NCI-H446 treated with DMSO at 0.1 percent for 48 hours (cell line): ENCODE measurements around the gene GPR52.
"Not testable (repeated sequence)": the region's sequence is repeated elsewhere in the genome, so short reads cannot be mapped to it uniquely, and the experiment has no call there.

ENCODE experiments used
- DNase-seq: peaks from one replicate; lab custom pipeline; 2025; lab: John Stamatoyannopoulos, UW

The GPR52 gene, protein sequence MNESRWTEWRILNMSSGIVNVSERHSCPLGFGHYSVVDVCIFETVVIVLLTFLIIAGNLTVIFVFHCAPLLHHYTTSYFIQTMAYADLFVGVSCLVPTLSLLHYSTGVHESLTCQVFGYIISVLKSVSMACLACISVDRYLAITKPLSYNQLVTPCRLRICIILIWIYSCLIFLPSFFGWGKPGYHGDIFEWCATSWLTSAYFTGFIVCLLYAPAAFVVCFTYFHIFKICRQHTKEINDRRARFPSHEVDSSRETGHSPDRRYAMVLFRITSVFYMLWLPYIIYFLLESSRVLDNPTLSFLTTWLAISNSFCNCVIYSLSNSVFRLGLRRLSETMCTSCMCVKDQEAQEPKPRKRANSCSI

DNA sequence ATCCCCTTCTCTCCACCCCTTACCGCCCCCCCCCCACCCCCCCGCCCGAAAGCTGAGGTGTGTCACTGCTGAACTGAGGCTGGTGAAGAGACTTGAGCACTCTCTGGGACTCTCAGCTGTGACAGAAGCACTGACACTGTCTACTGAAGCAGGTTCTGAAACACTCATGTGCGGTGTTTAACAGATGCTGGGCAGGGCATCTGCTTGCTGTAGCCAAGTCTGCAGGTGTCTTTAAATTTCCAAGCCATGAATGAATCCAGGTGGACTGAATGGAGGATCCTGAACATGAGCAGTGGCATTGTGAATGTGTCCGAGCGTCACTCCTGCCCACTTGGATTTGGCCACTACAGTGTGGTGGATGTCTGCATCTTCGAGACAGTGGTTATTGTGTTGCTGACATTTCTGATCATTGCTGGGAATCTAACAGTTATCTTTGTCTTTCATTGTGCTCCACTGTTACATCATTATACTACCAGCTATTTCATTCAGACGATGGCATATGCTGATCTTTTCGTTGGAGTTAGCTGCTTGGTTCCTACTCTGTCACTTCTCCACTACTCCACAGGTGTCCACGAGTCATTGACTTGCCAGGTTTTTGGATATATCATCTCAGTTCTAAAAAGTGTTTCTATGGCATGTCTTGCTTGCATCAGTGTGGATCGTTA, at the start of gene GPR52:
GPR52 (plus strand) TSS at position 99 of the 665 bp plus-strand sequence; CDS start at position 247, 148 bp downstream.
- DNase-seq = no peak

DNA sequence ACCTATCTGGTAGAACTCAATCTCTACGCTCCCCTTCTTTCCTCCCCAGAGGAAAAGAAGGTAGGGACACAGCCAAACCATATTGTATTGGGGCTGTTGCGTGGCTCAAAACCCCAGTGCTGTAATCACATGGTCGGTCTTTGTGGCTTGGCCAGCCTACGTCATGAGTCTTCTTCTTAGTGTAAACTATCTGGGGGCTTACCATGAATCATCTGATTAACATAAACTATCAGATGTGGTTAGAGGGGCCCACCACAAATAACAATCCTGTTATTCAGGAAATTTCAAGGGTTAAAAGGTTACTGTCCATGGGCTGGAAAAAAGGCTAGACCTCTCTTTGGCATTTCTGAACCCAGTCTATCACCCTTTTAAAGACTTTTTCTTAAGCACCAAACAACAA, 49.5 kb upstream of the GPR52 start:
- no peak for DNase-seq

DNA sequence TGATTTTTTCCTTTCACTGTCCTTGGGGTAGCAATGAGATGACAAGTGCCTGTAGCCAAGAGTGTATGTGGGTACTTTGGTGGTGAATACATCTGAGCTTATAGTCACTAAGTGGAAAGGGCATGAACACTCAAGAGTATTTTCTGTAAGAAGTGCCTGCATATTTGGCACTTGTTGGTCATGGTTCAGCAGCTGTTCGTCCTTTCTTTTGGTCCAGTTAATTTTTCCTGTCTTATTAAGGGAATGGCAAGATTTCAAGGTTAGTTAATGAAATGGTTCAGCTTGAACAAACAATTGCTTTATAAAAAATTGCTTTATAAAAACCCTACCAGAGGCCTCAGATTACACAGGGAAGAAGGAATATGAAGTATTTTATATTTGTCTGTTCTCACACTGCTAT, 48.6 kb upstream of the GPR52 start:
- peak; percentile 39 for DNase-seq

DNA sequence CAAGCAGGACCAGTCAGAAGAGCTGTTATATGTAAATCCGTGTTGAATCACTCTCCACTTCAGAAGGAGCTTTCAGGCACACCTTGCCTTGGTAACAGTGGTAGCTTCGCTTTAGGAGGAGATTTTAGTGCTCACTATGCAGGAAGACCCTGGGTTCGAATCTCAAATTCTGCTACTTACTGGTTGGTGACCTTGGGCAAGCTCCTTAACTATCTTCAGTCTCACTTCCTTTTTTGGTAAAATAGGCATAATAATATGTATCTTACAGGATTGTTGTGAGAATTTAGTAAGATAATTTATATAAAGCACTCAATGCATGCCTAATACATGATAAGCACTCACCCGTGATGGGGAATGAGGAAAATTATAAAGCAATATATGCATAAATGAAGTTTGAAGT, 46.7 kb upstream of the GPR52 start:
- DNase-seq = no peak

DNA sequence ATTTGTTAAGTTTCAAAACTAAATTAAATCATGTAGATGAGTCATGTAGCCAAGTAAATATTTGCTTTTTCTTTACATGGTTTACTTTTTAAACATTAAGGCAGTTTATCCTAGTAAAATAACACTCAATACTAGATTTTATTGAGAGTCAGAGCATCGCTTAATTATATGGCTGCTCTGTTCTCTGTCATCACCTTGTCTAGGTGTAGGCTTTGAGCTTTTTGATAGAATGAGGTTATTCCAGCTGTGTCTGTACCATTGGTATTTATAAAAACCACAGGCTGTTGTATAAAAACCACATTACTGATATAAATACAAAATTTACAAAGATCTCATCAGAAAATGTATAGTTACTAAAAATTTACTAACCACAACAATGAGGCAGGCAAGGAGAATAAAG, 42.5 kb upstream of the GPR52 start:
- no peak for DNase-seq

DNA sequence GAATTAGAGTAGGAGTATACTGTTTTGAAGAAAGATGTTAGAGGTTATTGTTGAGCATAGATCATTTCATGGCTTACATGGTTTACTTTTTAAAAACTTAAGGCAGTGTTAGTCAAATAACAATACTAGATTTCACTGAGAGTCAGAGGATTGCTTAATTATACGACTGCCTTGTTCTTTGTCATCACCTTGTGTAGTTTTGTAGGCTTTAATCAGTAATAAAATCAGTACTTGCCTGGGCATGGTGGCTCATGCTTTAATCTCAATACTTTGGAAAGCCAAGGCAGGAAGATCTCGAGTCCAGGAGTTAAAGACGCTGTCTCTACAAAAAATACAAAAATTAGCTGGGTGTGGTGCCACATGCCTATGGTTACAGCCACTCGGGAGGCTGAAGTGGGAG, 41.3 kb upstream of the GPR52 start:
- no peak for DNase-seq

DNA sequence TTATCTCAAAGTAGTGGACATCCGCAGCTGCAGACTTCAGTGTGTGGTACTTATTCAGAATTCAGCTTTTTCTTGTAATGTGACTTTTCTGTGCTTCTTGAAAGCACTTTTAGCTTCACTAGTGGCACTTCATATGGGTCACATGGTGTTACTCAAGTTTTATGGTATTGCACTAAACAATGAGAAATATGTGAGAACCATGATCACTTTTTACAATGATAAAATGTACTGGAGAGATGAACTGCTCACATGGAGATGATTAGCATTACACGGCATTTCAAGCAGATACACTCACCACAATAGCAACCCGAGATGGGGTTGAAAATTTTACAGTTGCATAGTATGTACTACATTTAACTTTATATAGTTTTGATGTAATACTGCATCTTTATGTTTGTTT, 40.1 kb upstream of the GPR52 start:
- DNase-seq = no peak

DNA sequence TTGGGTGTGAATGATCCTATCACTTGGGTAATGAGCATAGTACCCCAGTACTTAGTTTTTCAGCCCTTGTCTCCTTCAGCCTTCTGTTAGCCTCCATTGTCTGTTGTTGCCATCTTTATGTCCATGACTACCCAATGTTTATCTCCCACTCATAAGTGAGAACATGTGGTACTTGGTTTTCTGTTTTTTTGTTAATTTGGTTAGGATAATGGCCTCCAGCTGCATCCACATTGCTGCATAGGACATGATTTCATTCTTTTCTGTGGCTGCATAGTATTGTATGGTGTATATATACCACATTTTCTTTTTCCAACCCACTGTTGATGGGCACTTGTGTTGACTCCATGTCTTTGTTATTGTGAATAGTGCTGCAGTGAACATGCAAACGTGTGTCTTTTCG, 39.6 kb upstream of the GPR52 start:
- DNase-seq = no peak

DNA sequence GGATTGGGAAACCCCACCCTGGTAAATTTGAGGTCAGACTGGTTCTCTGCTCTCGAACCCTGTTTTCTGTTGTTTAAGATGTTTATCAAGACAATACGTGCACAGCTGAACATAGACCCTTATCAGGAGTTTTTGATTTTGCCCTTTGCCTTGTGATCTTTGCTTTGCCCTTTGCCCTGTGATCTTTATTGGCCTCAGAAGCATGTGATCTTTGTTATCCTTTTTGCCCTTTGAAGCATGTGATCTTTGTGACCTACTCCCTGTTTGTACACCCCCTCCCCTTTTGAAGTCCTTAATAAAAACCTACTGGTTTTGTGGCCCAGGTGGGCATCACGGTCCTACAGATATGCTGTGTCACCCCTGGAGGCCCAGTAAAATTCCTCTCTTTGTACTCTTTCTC, 38.0 kb upstream of the GPR52 start:
- not testable (repeated sequence) for DNase-seq

DNA sequence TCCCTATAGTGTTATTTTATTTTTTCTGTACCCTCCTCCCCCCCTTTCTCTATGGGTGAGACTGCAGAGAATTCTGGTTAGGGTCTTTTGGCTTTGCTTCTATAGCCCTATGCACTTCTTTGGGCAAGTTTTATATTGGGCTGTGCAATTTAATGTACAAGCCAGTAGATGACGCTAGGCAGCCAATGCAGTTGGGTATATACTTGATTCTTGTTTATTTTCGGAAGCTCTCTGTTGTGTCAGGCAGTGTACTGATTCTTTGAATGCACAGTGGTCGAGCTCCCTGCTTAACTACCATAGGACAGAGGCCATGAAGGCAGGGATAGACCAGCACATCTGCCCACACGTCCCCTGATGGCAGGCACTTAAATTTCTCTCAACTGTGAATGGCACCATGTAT, 34.1 kb upstream of the GPR52 start:
- DNase-seq = no peak

DNA sequence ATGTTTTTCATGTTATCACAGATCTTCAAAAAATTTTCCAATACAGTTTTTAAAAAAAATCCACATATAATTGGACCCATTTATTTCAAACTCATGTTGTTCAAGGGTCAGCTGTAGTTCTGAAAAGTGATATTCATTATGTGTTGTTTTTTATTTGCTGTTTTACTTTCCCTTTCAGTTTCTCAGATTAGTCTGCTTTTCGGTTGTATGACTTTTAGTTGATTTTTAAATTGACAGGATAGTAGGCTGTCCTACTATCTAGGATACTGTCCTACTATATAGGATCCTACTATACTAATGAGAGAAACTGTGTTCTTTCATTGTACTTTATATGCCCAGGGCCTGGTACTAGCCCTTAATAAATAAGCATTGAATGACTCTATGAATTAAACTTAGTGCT, 33.6 kb upstream of the GPR52 start:
- DNase-seq = no peak

DNA sequence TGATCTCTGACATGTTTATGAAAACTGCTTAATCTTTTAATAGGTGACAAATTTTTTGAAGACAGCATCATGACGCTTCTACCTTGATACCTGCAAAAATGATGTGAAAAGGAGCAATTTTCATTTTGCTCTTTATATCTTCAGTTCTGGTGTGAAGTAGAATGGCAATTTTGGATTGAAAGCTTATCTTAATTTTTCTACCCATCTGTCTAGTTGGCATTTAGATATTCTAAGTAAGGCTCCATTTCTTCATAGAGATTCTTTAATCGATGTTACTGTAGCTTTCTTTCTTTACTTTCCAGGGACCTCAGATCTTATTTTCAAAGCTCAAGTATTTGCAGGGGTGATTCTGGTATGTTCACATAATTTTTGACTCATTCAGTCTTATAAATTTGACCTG, 32.3 kb upstream of the GPR52 start:
- DNase-seq = no peak

DNA sequence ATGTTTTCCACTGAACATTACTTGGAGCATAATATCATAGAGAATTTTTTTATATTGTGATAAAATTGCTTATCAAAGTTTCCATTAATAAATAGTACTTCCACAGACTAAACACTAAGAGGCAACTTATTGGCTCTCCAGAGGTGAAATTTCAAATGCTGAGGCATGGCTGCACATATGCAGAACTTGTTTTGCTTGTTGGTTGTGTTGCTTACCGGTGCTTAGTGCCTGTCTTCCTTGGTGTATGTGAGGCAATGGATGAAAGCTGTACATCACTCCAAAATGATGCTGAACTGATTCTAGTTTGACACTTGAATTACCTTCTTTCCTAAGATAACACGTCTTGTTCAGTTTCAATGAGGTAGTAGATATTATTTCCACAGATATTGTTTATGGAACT, 29.8 kb upstream of the GPR52 start:
- DNase-seq = no peak

DNA sequence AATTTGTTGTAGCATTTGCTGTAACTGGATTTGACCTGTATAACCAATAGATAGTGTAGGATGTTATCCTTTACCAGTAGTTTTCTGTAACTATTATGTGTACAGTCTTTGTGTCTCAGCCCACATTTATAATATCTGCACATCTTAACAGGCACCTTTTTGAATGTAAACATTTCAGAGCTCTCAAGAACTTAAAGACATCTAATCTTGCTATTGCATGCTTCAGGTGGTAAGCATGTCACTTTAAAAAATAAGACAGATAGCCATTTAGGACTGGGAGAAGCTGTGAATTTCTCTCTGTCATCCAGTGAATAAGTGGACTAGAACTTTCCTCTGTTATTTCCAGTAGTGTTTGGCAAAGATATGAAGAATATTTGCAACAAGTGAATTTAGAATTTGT, 22.6 kb upstream of the GPR52 start:
- DNase-seq = no peak

DNA sequence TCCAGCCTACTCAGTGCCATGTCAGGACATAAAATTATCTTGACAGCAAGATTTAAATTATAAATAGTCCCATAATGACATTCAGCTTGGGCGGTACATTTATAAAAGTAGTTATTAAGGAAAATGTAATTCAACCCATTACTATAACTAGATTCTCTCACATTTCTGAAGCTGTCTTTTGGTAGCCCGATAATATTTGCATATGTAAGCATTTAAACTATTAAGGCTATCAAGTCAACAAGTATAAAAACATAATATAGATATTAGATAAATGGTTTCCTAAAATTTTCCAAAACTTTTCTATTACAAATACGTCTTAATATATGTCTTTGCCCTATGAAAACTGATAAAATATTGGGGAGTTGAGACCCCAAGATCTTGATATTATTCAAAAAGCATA, 21.6 kb upstream of the GPR52 start:
- DNase-seq = no peak

DNA sequence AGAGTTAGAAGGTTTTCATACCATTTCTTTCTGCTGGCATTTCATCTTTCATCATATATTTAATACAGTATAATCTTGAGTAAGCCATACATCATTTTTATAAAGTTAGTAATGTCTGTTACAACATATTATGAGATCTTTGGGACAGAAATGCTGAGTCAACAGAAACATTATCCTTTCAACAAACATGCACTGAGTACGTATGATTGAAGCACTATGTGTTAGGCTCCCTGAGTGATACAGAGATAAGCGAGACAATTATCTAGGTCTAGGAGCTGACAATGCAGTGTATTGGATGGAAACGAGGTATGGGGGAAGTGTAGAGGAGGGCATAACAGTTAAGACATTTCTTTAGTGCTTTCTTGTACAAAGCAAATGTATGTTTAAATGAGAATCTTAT, 19.7 kb upstream of the GPR52 start:
- no peak for DNase-seq

DNA sequence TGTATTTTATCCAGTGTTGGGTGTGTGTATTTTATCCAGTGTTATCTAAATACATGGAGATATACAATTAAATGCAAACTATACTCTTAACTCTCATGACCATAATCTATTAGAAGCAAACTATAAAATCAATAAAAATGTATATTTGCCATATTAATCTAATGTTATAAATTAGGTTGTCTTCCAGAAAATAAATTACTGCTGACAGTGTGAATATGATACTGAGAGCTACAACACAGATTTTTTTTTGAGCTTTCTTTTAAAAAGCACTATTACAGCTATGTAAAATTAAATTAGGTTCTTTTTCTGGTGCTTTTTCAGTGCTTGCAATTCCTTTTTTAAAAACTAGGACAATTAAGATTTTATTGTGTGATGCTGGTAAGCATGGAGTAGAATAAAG, 19.0 kb upstream of the GPR52 start:
- no peak for DNase-seq

DNA sequence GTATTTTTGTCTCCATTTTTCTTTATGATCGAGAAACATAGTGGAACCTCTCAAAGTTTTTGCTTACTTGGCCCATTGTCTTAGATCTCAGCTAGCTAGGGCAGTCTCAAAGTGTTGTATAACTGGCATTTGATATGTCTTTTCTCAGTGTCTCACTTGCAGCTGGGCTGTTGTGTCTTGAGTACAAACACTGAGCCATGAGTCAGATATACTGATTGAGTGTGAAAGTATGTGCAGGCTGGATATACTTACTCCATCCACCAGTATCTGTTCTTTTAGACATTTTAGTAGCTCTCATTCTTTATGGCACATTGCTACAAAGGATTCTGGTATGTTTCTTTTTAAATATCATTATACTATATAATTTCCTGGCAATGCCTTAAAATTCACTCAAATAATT, 14.3 kb upstream of the GPR52 start:
- DNase-seq = no peak

DNA sequence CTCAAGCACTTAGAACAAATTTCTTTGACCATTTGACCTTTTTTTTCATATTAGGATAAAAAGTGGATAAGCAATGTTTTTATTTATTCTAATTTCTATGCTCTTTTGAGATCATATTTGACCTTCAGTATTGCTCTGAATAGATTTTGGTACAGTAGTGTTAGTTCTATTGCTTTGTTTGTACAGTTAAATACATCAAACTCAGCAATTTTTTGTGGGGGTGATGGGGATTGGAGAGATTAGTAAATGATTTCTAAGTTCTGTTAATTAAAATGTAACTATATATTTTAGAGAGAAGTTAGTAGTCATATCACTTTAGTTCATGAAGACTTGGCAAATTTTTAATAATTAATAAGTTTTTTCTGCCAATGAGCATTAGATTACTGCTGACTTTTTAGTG, 2.4 kb upstream of the GPR52 start:
- DNase-seq = no peak

DNA sequence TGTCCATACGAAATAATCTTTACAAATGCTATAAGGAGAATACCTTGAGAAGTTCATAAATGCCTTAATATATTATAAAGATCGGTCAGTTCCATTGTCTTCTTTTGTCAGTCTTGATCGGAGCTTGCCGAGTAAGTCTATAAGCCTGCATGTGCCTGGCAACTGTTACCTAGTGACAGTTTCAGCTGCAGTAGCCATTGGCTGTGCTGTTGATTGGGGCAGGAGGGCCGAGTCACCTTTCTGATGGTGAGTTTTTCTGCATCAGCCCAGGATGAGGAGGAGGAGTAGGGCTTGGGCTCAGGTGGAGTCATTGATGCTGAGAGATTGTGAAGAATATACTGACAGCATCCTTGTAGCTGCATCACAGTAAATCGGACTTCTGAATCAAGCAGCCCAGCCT, 1.9 kb upstream of the GPR52 start:
- DNase-seq = no peak

DNA sequence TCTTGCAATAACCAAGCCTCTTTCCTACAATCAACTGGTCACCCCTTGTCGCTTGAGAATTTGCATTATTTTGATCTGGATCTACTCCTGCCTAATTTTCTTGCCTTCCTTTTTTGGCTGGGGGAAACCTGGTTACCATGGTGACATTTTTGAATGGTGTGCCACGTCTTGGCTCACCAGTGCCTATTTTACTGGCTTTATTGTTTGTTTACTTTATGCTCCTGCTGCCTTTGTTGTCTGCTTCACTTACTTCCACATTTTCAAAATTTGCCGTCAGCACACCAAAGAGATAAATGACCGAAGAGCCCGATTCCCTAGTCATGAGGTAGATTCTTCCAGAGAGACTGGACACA, 743 bp downstream of the GPR52 start:
- DNase-seq = no peak

DNA sequence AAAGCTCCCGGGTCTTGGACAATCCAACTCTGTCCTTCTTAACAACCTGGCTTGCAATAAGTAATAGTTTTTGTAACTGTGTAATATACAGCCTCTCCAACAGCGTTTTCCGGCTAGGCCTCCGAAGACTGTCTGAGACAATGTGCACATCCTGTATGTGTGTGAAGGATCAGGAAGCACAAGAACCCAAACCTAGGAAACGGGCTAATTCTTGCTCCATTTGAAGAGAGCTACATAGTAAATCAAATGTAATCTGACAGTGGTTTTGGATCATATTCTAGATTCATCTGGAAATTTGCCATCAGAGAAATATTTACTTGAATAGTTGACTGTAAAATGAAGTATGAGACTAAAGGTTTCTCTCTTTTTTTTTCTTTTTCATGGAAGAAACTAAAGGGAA, 1.2 kb downstream of the GPR52 start:
- peak; percentile 54 for DNase-seq

DNA sequence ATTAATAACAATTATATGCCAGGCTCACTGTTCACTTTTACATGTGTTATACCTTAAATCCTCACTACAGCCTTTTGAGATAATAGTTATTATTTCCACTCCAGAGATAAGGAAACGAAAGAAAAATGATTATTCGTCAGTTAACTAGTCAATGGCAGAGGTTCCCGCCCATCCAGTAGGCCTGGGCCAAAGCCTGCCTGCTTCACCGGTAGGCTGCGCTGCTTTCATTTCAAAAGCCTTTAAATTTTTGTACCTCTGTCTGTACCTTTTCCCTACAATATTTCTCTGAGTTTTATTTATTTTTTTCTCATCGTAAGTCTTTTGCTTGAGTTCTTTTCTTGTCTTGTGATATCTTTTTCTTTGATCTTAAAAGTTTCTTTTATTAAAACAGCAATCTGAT, 3.6 kb downstream of the GPR52 start:
- no peak for DNase-seq

DNA sequence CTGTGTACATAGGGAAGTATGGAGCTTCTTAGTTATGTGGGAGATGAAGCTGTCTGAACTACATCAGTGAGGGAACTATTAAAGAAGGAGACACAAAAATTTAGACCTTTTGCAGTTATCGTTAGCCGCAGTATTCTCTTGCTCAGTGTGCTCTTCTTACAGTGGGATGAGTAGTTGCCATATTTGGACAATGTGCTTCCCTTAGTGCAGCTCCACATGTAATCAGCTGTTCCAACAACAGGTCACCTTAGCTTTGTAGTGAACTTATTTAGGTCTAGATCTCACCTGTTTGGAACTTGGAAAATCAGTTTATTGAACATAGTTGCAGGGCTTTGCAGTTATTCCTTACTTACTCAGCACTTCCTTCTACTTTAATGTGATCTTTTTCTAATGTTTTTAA, 18.1 kb downstream of the GPR52 start:
- DNase-seq = no peak
